ENCODE data around the gene FARP1. TPM values are rescaled to one million over a fixed set of nuclear protein-coding genes. Genes with fewer than 3 reads are reported as not detected.

The FARP1 gene
- total RNA-seq, 4 donors from 2014 or later = 103 to 172 (median 129) TPM

DNA sequence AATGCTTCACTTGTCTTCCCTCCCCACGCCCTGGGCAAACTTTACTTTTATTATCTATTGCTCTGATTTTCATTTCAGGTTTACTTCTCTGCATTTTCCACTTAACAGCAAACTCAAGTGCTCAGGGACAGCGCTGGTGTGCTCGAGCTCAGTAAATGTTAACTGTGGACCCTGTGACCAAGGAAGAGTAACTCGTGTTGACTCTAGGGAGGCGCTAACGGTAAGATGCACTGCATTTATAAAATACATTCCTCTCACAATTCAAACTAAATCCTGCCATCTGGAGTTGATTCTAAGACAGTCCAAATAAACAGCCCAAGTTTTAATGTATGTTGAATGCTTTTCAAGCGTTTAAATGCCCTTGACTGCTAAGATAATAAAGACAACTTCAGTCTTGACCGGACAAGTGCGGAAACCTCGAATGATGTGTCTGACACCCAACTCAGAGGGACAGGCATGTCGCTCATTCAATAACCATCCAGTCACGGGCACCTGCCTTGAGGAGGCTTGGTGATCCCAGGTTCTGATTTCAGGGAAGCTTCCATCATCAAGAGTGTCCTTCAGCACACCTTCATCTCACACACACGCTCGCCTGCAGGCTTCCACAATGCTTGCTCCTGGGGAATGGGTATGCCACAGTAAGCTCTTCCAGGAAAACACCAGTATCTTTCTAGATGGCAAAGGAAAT lies 340.9 kb downstream of the FARP1 start:
- TF ChIP-seq POLR2A (IDR thresholded peaks at IDR 0.05) = no peak
- TF ChIP-seq, protein P1, sequence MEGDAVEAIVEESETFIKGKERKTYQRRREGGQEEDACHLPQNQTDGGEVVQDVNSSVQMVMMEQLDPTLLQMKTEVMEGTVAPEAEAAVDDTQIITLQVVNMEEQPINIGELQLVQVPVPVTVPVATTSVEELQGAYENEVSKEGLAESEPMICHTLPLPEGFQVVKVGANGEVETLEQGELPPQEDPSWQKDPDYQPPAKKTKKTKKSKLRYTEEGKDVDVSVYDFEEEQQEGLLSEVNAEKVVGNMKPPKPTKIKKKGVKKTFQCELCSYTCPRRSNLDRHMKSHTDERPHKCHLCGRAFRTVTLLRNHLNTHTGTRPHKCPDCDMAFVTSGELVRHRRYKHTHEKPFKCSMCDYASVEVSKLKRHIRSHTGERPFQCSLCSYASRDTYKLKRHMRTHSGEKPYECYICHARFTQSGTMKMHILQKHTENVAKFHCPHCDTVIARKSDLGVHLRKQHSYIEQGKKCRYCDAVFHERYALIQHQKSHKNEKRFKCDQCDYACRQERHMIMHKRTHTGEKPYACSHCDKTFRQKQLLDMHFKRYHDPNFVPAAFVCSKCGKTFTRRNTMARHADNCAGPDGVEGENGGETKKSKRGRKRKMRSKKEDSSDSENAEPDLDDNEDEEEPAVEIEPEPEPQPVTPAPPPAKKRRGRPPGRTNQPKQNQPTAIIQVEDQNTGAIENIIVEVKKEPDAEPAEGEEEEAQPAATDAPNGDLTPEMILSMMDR (IDR thresholded peaks at IDR 0.05) = no peak
- 32 to 37% methylated on average over 14 of the region's 14 CpGs for WGBS, 2 donors
- Histone ChIP-seq H3K4me1 (peaks cover 40 to 76% of the 10 kb centered on the region in 2 donors), H3K27ac (peak overlapping the region; percentile 93 to 98 (median 96)), H3K4me3 (replicated peaks in 1 of 3) (no peak overlapping the region), H3K36me3 (no peaks in the 10 kb centered on the region), H3K9me3 (no peaks in the 10 kb centered on the region), H3K27me3 (no peaks in the 10 kb centered on the region)
- peak in 1 of 2 donors; percentile 51 for DNase-seq
- intact Hi-C loops (cut with DNase I) = no loop called here

DNA sequence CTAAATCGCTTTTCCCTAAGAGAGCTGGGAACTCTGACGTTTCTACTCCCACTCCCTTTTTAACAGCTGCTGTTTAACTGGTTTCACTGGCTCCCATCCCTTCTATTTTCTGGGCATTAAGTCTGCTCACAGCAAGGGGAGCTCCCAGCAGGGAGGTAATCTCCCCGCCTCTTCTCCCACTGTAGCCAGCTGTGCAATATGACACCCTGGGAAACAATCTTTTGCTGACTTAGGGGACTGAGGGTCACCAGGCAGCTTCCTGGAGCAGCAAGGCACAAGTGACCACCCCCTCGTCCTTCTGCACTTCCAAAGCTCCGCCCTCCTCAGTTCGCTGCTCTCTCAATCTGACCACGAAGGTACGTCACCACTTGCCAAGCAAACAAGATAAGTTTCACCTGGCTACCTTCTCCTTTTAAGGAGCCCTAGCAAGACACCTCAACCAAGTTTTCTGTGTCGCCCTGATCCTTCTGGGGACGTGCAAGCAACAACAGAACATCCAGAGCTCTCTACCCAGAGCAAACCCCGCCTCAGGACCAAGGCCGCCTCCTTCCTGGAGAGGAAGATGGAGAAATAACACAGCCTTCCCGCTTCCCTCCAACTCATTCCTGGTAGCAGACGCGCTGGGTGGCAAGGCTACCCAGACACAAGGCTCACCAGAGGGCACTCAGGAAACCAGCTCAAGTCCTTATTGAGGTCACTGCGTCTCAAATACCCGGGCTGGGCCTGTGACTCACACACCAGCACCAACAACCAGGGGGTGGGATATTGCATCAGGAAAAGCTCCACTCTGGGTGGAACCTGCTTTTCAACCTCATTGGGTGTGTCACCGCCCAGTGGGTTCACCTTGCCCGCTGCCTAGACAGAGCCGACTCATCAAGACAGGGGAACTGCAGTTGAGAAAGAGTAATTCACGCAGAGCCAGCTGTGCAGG lies 341.7 kb downstream of the FARP1 start:
- Histone ChIP-seq H3K4me1 (peaks cover 44 to 82% of the 10 kb centered on the region in 2 donors), H3K27ac (peak overlapping the region; percentile 93 to 98 (median 96)), H3K27me3 (no peaks in the 10 kb centered on the region), H3K36me3 (no peaks in the 10 kb centered on the region), H3K9me3 (no peaks in the 10 kb centered on the region), H3K4me3 (replicated peaks in 1 of 3) (no peak overlapping the region)
- TF ChIP-seq, protein P1 (IDR thresholded peaks at IDR 0.05) = peak in 2 of 6 experiments; percentile 3 to 16
- peak in 1 of 2 donors; percentile 71 for TF ChIP-seq POLR2A (IDR thresholded peaks at IDR 0.05)
- 13 to 16% methylated on average over 19 to 21 of the region's 21 CpGs for WGBS, 2 donors
- intact Hi-C loops (cut with DNase I) = loop anchor here (5.0 kb wide), 1 partner anchor 93 kb away; the partner anchor contains the start of gene STK24
- DNase-seq = peak; percentile 93 to 96

DNA sequence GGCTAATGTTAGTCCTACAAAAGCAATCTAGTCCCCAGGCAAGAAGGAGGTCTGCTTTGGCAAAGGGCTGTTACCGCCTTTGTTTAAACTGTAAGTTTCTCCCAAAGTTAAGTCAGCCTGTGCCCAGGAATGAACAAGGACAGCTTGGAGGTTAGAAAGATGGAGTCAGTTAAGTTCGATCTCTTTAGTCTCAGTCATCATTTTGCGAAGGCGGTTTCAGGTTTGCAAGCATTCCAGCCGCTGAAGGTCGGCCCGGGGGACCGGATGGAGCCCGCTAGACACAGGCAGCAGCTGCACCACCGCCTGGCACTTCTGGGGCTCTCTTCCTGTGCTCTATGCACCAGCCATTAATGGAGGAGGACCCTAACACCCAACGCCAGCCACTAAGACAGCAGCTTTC lies 342.7 kb downstream of the FARP1 start:
- TF ChIP-seq POLR2A (IDR thresholded peaks at IDR 0.05) = no peak
- Histone ChIP-seq H3K27me3 (no peaks in the 10 kb centered on the region), H3K36me3 (no peaks in the 10 kb centered on the region), H3K27ac (peak overlapping the region; percentile 93 to 98 (median 96)), H3K4me1 (peaks cover 45 to 91% of the 10 kb centered on the region in 2 donors), H3K4me3 (replicated peaks in 1 of 3) (no peak overlapping the region), H3K9me3 (no peaks in the 10 kb centered on the region)
- WGBS, 2 donors = 92 to 93% methylated on average over 10 to 11 of the region's 11 CpGs
- intact Hi-C loops (cut with DNase I) = loop anchor here (5.0 kb wide), 1 partner anchor 92 kb away; the partner anchor contains the start of gene STK24
- no peak for DNase-seq

DNA sequence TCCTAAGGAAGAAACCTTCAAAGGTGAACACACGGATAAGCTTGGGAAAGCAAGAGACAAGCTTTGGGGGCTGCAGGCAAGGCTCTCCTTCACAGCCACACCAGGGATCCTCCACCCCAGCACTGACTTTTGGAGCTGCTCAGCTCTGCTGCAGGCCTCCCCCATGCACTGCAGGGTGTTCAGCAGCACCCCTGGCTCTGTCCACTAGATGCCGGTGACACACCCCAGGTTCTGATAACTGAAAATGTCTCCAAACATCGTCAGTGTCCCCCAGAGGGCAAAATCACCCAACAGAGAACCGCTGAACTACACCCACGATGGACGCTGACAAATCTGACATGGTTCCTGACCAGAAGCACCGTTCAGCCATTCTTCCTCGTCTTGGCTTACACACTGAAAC lies 343.5 kb downstream of the FARP1 start:
- Histone ChIP-seq H3K27me3 (no peaks in the 10 kb centered on the region), H3K9me3 (no peaks in the 10 kb centered on the region), H3K36me3 (no peaks in the 10 kb centered on the region), H3K4me3 (replicated peaks in 1 of 3) (no peak overlapping the region), H3K4me1 (peaks cover 45 to 90% of the 10 kb centered on the region in 2 donors), H3K27ac (peak overlapping the region; percentile 12 to 98 (median 96))
- no peak for DNase-seq
- TF ChIP-seq POLR2A (IDR thresholded peaks at IDR 0.05) = no peak
- TF ChIP-seq, protein P1 (IDR thresholded peaks at IDR 0.05) = no peak
- WGBS, 2 donors = 85 to 93% methylated on average over 8 of the region's 8 CpGs
- intact Hi-C loops (cut with DNase I) = loop anchor here (5.0 kb wide), 1 partner anchor 91 kb away; the partner anchor contains the start of gene STK24

DNA sequence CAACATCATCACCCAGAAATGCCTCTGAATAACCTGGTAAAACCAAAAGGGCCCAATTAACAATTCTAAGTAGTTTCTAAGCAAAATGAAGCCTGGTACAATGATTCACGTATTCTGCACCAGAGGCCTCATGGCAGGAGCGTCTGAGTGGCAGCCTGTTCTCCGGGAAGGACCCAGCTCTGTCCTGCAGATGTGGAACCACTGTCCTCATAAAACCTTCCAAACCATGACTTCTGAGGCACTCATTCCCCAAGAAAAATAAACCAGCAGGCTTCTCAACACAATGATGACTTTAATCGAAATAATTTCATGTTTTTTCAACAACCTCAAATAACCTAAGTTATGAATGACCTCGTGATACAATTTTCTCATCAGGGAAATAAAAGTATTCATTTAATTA lies 344.1 kb downstream of the FARP1 start:
- no peaks in the 10 kb centered on the region for H3K27me3 ChIP-seq
- intact Hi-C loops (cut with DNase I) = loop anchor here (5.0 kb wide), 1 partner anchor 90 kb away; the partner anchor contains the start of gene STK24
- no peak for DNase-seq
- no peak overlapping the region for H3K4me3 ChIP-seq (replicated peaks in 1 of 3)
- no peak for TF ChIP-seq POLR2A (IDR thresholded peaks at IDR 0.05)
- TF ChIP-seq, protein P1 (IDR thresholded peaks at IDR 0.05) = no peak
- H3K4me1 ChIP-seq = peaks cover 43 to 85% of the 10 kb centered on the region in 2 donors
- H3K27ac ChIP-seq = peak overlapping the region in 2 of 3 donors; percentile 96 to 98
- WGBS, 2 donors = 84 to 88% methylated on average over 5 of the region's 5 CpGs
- no peaks in the 10 kb centered on the region for H3K9me3 ChIP-seq
- no peaks in the 10 kb centered on the region for H3K36me3 ChIP-seq
